H1 (cell line): ENCODE data around the gene ANKRD13B. TPM values are rescaled to one million over a fixed set of nuclear protein-coding genes. Genes with fewer than 3 reads are reported as not detected.

ENCODE experiments used
- ATF2 ChIP-seq: IDR thresholded peaks from 2 replicates; pipeline ENCODE4 v1.6.1; 2012; ENCODE audit warnings: low read length, inconsistent platforms
- CTBP2 ChIP-seq: IDR thresholded peaks from 2 replicates; pipeline ENCODE4 v1.7.0; 2011; ENCODE audit warnings: borderline replicate concordance, mild to moderate bottlenecking, moderate library complexity, mixed read lengths, low read length; ENCODE audit not compliant: insufficient read depth, insufficient read length
- FOSL1 ChIP-seq: IDR thresholded peaks from 2 replicates; pipeline ENCODE4 v1.6.1; 2011; ENCODE audit warnings: mild to moderate bottlenecking, low read depth, low read length, moderate library complexity; ENCODE audit not compliant: insufficient read depth
- HDAC2 ChIP-seq, 2 experiments: fragments of 300-600 bp in 1 of 2; sonication (generic) in 1 of 2; IDR thresholded peaks; 2 replicates each; pipeline ENCODE4 v1.6.1; 2011 to 2012; ENCODE audit warnings: low read depth in 2 of 2, low read length in 2 of 2, mild to moderate bottlenecking in 2 of 2, moderate library complexity in 2 of 2, borderline replicate concordance in 1 of 2, inconsistent platforms in 1 of 2
- HDAC6 ChIP-seq: IDR thresholded peaks from one replicate; pipeline ENCODE4 v1.7.1; 2012; ENCODE audit warnings: low read depth, mild to moderate bottlenecking, inconsistent platforms, low read length, moderate library complexity
- KDM4A ChIP-seq: IDR thresholded peaks from one replicate; pipeline ENCODE4 v1.7.1; 2012; ENCODE audit warnings: low read depth, mild to moderate bottlenecking, moderate library complexity, low read length, inconsistent platforms; ENCODE audit not compliant: severe bottlenecking
- KDM5A ChIP-seq: fragments of 200-600 bp; IDR thresholded peaks from 2 replicates; pipeline ENCODE4 v1.7.1; 2012; ENCODE audit warnings: mild to moderate bottlenecking, low read length, inconsistent platforms, mixed read lengths
- POU5F1 ChIP-seq: IDR thresholded peaks from 2 replicates; pipeline ENCODE4 v1.6.1; 2011; ENCODE audit warnings: low read depth, mild to moderate bottlenecking, low read length, moderate library complexity
- RAD21 ChIP-seq, 2 experiments: IDR thresholded peaks in 1 of 2; conservative IDR thresholded peaks in 1 of 2; 2 replicates each; pipeline ENCODE4 v1.6.1; 2011; ENCODE audit warnings: low read depth in 2 of 2, low read length in 2 of 2, improper control_type of control experiment in 1 of 2, inconsistent platforms in 1 of 2, mild to moderate bottlenecking in 1 of 2, moderate library complexity in 1 of 2
- RFX5 ChIP-seq: IDR thresholded peaks from 2 replicates; pipeline ENCODE4 v1.6.1; 2011; ENCODE audit warnings: low read depth, low read length, improper control_type of control experiment, borderline replicate concordance
- RNF2 ChIP-seq: fragments of 200-900, 300-1000 bp; sonication (generic); IDR thresholded peaks from 2 replicates; pipeline ENCODE4 v1.7.1; 2016; ENCODE audit warnings: borderline replicate concordance, low read depth, mild to moderate bottlenecking, antibody characterized with exemption, low read length; ENCODE audit not compliant: poor library complexity, severe bottlenecking; ENCODE audit errors: missing control alignments
- RXRA ChIP-seq: IDR thresholded peaks from 2 replicates; pipeline ENCODE4 v1.6.1; 2011; ENCODE audit warnings: low read depth, mild to moderate bottlenecking, low read length, moderate library complexity; ENCODE audit not compliant: insufficient read depth
- SIN3A ChIP-seq, 2 experiments: IDR thresholded peaks in 1 of 2; conservative IDR thresholded peaks in 1 of 2; 2 replicates each; pipeline ENCODE4 v1.6.1; 2011 to 2012; ENCODE audit warnings: low read length in 2 of 2, improper control_type of control experiment in 1 of 2, low read depth in 1 of 2, mild to moderate bottlenecking in 1 of 2
- SRF ChIP-seq: IDR thresholded peaks from 2 replicates; pipeline ENCODE4 v1.6.1; 2011; ENCODE audit warnings: mild to moderate bottlenecking, low read depth, low read length, moderate library complexity
- TAF1 ChIP-seq: IDR thresholded peaks from 2 replicates; pipeline ENCODE4 v1.6.1; 2011; ENCODE audit warnings: mild to moderate bottlenecking, low read depth, low read length
- TAF7 ChIP-seq: optimal IDR thresholded peaks from 2 replicates; pipeline ENCODE3; 2011; ENCODE audit warnings: low read depth, mild to moderate bottlenecking, inconsistent platforms, low read length, moderate library complexity, borderline replicate concordance
- USF2 ChIP-seq: IDR thresholded peaks from 2 replicates; pipeline ENCODE4 v1.6.1; 2011; ENCODE audit warnings: low read length, improper control_type of control experiment
- ZNF274 ChIP-seq: IDR thresholded peaks from 2 replicates; pipeline ENCODE4 v1.7.0; 2012; ENCODE audit warnings: low read length, borderline replicate concordance; ENCODE audit errors: extremely low read depth
- polyA plus RNA-seq, 7 experiments: library from polyadenylated mRNA; depleted of rRNA in 3 of 7; stranded (reverse) in 5 of 7; unstranded in 2 of 7; fragments of >200 nt in 5 of 7; fragments of 200-250 nt in 2 of 7; gene quantifications; 1 replicate in 5 of 7; 2 replicates in 1 of 7; 4 replicates in 1 of 7; pipeline versions ENCODE4 v1.2.1 to v1.2.3, GENCODE V29; 2011 to 2013; ENCODE audit warnings: missing spikeins in 2 of 7, mixed read lengths in 2 of 7
- total RNA-seq: library from RNA; stranded (reverse); fragmentation: NEBNext Ultra II Directional; extraction: Animal tissue kit (Norgen Biotek cat#: 25700); gene quantifications from 2 replicates; pipeline ENCODE4 v1.2.1, GENCODE V29; 2021

Gene ANKRD13B
- total and polyA plus RNA-seq, 2 of the 8 experiments (the other 6 are each of a cell fraction or from before 2014, with no cell fraction given) = 16.4 to 48.5 TPM

- no peak for TF ChIP-seq USF2
- TF ChIP-seq HDAC2 (IDR thresholded peaks at IDR 0.05; ENCODE audit: borderline replicate concordance in 1 of 2, low read depth in 2 of 2, low read length in 2 of 2) = 0 out of 4 replicates have a peak, but pooled peaks have one; percentile 29 to 54
- TF ChIP-seq ATF2 = no peak
- TF ChIP-seq RAD21 (IDR thresholded peaks at IDR 0.05 in 1 of 2, conservative IDR thresholded peaks at IDR 0.05 in 1 of 2; ENCODE audit: low read depth in 2 of 2, low read length in 2 of 2) = 0 out of 4 replicates have a peak, but pooled peaks of 1 of the 2 experiments have one; percentile 6
- no peak for TF ChIP-seq FOSL1
- no peak for TF ChIP-seq RFX5
- 0 out of 2 replicates have a peak, but pooled peaks have one; percentile 33 for TF ChIP-seq TAF1
- no peak for TF ChIP-seq CTBP2
- peak; percentile 37 for TF ChIP-seq KDM4A
- TF ChIP-seq SRF = no peak
- TF ChIP-seq ZNF274 = no peak
- TF ChIP-seq RNF2 = no peak
- TF ChIP-seq RXRA = no peak
- peak; percentile 70 for TF ChIP-seq TAF7
- TF ChIP-seq KDM5A = no peak
- peak; percentile 42; the same call in 1 of the 2 replicates for TF ChIP-seq POU5F1
- TF ChIP-seq SIN3A (conservative IDR thresholded peaks at IDR 0.05 in 1 of 2, IDR thresholded peaks at IDR 0.05 in 1 of 2; ENCODE audit: low read depth in 1 of 2, low read length in 2 of 2) = peak; percentile 44 to 51; a peak in 1 of 4 replicates
- no peak for TF ChIP-seq HDAC6
These were observed 27.1 kb upstream of the ANKRD13B start (continued) for GRCh38 chr17:29565643-29566472.
